Germinal center (tissue), 1 donor: ENCODE data around the gene ZMYM5.
"Not testable (repeated sequence)": the region's sequence is repeated elsewhere in the genome, so short reads cannot be mapped to it uniquely, and the experiment has no call there.

Experiments
- DNase-seq: peaks from one replicate; pipeline ENCODE4 v3.0.0; 2012; ENCODE audit warnings: mixed read lengths, low spot score

The ZMYM5 gene

DNA sequence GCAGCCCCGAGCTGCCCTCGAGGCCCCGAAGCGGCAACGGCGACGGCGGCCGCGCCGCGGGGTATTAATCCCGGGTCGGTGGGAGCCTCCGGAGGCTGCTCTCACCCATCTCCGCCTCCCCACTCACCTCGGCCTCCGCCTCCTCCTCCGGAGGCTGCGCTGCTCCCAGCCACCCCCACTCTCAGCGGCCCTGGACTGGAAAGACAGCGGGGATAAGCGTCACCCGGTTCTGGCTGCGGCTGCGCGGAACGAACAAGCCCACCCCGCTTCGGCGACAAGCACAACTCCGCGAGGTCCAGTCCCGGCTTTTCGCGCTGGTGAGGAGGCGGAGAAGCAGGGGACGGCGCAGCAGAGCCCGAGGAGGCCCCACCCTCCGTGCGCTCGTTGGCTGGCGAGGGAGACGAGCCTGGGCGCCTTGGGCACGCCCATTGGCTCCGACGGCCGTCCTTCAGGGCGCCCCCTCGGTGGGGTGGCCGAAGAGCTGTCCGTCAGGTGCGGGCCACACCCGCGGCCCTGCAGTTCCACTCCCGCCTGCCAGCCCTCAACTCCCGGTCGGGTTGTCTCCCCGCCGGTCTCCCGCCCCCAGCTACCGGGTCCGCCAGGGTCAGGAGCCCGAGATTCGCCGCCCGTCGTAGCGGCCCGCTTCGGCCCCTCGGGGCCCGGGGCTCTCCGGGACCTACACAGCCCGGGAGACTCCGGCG, at the start of gene ZMYM5:
TSS of gene ZMYM5 (minus strand) at position 327 of the 701 bp plus-strand sequence. CDS start 11,469 bp downstream, outside the sequence.
- DNase-seq: peak; percentile 97

GRCh38 chr13:19910336-19911072, 47.1 kb upstream of the ZMYM5 start:
- DNase-seq: no peak

GRCh38 chr13:19908350-19908986, 45.0 kb upstream of the ZMYM5 start:
- DNase-seq: no peak

DNA sequence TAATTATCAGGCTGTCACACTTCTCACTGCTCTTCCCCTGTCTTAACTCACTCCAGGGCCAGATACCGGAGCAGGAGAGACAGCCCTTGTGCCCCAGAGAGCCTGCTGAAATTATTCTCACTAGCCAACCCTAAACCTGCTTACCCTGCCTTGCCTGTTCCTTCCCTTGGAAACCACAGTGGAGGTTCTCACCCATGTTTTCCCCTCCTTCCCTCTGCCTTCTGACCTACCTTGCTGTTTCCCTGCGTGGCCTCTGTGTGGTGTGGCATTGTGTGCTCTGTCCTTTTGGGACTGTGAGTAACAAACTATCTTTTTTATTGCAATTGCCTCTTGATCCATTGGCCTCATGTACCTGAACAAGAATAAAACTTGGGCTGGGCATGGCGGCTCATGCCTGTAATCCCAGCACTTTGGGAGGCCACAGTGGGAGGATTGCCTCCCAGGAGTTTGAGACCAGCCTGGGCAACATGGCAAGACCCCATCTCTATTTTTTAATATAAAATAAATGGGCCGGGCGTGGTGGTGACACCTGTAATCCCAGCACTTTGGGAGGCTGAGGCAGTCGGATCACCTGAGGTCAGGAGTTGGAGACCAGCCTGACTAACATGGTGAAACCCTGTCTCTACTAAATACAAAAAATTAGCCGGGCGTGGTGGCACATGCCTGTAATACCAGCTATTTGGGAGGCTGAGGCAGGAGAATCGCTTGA, 42.2 kb upstream of the ZMYM5 start:
- not testable (repeated sequence) for DNase-seq

DNA sequence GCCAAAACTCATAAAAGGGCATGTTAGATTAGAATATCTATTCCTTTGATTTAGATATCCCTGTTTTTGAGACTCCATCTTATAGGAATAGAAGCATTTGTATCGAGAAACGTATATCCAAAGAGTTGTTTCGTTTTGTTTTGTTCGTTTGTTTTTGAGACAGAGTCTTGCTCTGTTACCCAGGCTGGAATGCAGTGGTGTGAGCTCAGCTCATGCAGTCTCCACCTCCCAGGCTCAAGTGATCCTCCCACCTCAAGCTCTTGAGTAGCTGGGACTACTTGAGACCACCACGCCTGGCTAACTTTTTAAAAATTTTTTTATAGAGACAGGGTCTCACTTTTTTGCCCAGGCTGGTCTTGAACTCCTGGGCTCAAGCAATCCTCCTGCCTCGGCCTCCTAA, 26.6 kb upstream of the ZMYM5 start:
- no peak for DNase-seq

DNA sequence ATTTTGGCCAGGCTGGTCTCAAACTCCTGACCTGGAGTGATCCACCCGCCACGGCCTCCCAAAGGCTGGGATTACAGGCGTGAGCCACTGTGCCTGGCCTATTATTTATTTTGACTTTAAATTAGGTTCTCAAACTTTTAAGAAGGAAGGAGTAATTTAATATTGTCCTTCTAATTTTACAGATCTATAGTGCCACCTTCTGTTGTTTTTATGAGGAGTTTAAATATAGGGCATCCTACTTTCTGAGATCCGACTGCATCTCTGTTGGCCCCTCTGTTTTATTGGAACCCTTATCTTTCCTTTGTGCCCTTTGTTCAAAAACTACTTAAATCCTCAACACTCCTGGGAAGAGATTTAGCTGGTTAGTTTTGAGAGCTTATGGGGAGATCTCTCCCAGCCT, 25.4 kb upstream of the ZMYM5 start:
- no peak for DNase-seq

GRCh38 chr13:19882231-19882630, 18.8 kb upstream of the ZMYM5 start:
- no peak for DNase-seq

- DNase-seq: no peak
These were observed 18.2 kb upstream of the ZMYM5 start for GRCh38 chr13:19881641-19882040.

- peak; percentile 69 for DNase-seq
These were observed 1.4 kb upstream of the ZMYM5 start for GRCh38 chr13:19864746-19865309.

DNA sequence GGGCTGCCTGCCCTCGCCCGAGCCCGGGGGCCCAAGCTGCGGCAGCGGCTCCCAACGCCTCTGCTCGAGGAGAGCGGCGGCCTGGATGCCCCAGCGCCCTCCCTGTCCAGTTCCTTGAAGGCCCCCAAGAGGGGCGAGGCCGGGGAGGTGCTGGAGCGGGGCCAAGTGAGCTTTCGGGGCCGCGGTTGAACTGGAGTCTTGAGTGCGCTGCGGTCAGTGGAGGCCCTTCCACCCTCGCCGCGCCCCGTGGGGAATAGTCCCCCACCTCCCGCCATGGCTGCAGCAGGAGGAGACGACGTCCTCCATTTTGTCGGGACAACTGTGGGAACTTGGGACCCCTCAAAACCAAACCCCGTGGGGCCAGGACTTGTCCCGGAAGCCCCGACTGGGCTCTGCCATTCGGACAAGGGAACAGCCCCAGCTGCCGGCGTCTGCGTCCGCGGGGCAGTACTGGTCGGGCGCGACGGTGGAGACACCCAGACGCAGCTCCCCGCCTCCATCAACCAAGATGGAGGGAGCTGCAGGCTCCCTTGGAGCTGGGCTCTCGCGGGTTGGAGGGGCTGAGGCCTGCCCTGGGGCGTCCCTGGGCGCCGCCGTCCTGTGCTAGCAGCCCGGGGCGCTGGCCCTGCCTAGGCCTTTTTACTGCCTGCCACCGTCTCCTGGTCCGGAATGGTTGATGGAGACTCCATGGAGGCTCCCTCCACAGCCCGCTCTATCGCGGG, 736 bp upstream of the ZMYM5 start:
- peak; percentile 65 for DNase-seq

DNA sequence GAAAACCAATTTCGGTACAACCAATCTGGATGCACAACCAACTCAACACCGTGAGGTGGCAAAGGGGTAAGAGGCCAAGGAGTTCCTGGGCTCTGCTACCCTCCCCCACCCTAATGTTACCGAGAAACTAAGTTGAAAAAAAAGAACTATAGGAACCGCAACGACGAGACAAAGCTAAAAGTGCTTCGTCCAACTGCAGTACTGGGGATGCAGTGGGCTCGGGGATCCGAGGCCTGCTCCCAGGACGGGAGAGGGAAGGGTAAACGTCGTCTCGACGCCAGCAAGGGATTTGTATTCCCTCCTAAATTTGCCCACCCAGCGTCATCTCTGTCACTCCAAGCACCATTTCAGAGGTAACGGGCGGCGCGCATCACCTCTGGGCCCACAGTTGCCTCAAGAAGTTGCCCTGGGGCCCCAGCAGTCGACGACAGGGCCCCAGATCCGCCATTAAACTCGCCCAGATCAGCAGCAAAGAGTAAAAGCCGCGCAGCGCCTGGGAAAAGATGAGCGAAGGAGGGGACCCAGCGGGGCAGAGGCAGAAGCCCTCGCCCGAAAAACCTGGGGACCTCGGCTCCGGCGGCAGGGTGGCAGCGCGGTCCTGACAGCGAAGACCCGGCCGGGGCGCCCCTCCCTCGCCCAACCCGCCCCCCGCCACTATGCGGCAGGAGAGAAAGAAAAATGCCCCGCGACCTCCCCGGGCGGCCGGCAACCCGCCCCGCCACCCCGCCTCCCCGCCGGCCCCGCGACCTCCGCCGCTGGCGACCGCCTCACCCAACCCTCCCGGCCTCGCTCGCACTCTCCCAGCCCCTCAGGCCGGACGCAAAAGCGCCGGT, 752 bp downstream of the ZMYM5 start:
- DNase-seq: peak; percentile 56

- no peak for DNase-seq
These were observed 1.7 kb downstream of the ZMYM5 start for GRCh38 chr13:19861762-19862161.

GRCh38 chr13:19860884-19861655, 2.4 kb downstream of the ZMYM5 start:
- no peak for DNase-seq

DNA sequence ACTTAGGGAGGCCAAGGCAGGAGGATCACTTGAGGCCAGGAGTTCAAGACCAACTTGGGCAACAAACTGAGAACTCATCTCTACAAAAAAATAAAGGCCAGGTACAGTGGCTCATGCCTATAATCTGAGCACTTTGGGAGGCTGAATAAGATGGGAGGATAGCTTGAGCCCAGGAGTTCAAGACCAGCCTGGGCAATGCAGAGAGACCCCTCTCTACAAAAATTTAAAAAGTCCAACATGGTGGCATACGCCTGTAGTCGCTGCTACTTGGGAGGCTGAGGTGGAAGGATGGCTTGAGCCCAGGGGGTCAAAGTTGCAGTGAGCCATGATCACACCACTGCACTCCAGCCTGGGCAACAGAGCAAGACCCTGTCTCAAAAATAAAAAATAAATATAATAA, 5.8 kb downstream of the ZMYM5 start:
- not testable (repeated sequence) for DNase-seq

GRCh38 chr13:19852766-19853165, 10.7 kb downstream of the ZMYM5 start:
- no peak for DNase-seq

DNA sequence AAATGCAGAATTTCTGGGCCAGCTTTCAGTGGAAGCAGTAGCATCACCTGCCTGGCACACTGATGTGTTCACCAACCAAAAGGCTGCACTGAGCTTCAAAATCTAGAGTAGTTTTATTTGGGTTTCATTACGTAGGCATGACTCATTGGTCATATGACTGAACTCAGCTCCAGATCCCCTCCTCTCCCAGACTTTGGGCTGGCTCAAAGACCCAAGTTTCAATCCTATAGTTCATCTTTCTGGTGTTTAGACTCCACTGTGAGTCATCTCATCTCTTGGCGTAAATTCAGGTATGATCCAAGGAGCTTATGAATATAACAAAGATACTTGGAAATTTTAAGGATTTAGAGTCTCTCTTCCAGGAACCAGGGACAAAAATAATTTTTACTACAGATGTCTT, 17.7 kb downstream of the ZMYM5 start:
- no peak for DNase-seq

DNA sequence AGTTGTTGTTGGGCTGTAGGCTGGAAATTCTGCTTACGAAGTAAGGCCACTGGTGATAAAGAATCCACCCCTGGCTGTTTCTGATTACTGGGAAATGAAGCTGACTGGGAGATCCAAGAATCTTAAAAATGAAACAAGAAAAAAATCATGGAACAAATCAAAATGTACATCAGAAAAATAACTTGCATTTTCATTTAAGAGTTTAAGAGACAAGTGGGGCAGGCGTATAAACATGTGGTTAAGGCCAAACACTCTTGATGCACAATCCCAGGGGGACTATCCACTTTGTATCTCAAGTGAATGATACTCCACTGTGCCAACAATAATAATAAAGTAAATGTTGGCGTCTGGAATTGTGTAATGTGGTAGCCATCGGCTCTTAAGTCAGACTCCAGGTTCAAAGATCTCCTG, 24.6 kb downstream of the ZMYM5 start:
- DNase-seq: no peak

- DNase-seq: no peak
These were observed 27.0 kb downstream of the ZMYM5 start for GRCh38 chr13:19836472-19836871.

DNA sequence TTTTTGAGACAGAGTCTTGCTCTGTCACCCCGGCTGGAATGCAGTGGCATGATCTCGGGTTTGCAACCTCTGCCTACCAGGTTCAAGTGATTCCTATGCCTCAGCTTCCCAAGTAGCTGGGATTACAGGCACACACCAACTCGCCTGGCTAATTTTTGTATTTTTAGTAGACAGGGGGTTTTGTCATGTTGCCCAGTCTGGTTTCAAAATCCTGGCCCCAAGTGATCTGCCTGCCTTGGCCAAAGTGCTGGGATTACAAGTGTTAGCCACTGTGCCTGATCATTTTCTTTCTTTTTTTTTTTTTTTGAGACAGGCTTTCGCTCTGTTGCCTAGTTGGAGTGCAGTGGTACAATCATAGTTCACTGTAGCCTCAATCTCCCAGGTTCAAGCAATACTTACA, 28.7 kb downstream of the ZMYM5 start:
- DNase-seq: no peak

DNA sequence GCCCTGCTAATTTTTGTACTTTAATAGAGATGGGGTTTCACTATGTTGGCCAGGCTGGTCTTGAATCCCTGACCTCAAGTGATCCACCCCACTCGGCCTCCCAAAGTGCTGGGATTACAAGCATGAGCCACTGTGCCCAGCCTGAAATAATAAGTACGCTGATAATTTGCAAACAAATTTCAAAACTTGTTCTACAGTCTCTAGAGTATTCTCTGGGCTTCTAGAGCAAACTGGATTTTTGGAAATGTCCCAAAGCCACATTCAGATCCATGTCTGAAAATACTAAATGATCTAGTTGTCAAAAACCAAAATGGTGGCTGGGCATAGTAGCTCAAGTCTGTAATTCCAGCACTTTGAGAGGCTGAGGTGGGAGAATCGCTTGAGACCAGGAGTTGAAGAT, 40.8 kb downstream of the ZMYM5 start:
- no peak for DNase-seq
